GM12878 (cell line): Measurements from ENCODE around the gene CDH4.

Source experiments
- CBFB ChIP-seq: IDR thresholded peaks from 2 replicates; pipeline ENCODE4 v1.6.1; 2016; ENCODE audit warnings: antibody characterized with exemption, low read depth
- EP300 ChIP-seq, 2 experiments: fragments of 150-350 bp in 1 of 2; IDR thresholded peaks; 2 replicates each; pipeline ENCODE4 v1.6.1; 2011 to 2012; ENCODE audit warnings: low read depth in 2 of 2, low read length in 2 of 2, borderline replicate concordance in 1 of 2, improper control_type of control experiment in 1 of 2, inconsistent platforms in 1 of 2; ENCODE audit not compliant: control insufficient read depth in 1 of 2
- POLR2A ChIP-seq: IDR thresholded peaks from 2 replicates; pipeline ENCODE4 v1.6.1; 2011; ENCODE audit warnings: low read depth, mild to moderate bottlenecking, low read length
- TF ChIP-seq, protein P1 (sequence below), 3 experiments: IDR thresholded peaks in 2 of 3; conservative IDR thresholded peaks in 1 of 3; 2 replicates each; pipeline ENCODE4 v1.5.1; 2011; ENCODE audit warnings: low read depth in 3 of 3, low read length in 3 of 3, mild to moderate bottlenecking in 3 of 3, control low read depth in 2 of 3, moderate library complexity in 2 of 3, inconsistent platforms in 1 of 3, mixed read lengths in 1 of 3; ENCODE audit not compliant: control insufficient read depth in 2 of 3, insufficient read depth in 1 of 3; ENCODE audit errors: extremely low read depth in 1 of 3

DNA sequence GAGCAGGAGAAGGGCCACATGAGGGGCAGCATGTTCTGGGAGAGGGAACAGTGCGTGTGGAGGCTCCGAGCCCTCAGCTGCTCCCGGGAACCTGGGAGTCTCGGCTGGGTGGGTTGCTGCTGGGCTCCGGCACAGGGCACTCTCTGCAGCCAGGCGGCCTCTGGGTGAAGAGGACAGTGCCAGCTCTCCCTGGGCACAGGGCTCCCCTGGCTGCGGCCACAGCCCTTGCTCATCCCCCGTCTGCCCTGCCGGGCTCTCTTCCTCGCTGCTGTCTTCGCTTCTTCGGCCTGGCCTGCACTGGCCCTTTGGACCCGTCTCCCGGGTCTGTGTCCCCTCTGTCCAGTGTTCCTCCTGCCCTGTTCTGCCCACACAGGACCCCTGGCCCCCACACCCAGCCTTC lies 48.2 kb downstream of the CDH4 start:
- TF ChIP-seq, protein P1, sequence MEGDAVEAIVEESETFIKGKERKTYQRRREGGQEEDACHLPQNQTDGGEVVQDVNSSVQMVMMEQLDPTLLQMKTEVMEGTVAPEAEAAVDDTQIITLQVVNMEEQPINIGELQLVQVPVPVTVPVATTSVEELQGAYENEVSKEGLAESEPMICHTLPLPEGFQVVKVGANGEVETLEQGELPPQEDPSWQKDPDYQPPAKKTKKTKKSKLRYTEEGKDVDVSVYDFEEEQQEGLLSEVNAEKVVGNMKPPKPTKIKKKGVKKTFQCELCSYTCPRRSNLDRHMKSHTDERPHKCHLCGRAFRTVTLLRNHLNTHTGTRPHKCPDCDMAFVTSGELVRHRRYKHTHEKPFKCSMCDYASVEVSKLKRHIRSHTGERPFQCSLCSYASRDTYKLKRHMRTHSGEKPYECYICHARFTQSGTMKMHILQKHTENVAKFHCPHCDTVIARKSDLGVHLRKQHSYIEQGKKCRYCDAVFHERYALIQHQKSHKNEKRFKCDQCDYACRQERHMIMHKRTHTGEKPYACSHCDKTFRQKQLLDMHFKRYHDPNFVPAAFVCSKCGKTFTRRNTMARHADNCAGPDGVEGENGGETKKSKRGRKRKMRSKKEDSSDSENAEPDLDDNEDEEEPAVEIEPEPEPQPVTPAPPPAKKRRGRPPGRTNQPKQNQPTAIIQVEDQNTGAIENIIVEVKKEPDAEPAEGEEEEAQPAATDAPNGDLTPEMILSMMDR (IDR thresholded peaks at IDR 0.05 in 2 of 3, conservative IDR thresholded peaks at IDR 0.05 in 1 of 3; ENCODE audit: control insufficient read depth in 2 of 3, extremely low read depth in 1 of 3, insufficient read depth in 1 of 3, low read depth in 3 of 3, low read length in 3 of 3) = no peak
- TF ChIP-seq POLR2A = no peak
- no peak for TF ChIP-seq CBFB
- no peak for TF ChIP-seq EP300 (IDR thresholded peaks at IDR 0.05; ENCODE audit: borderline replicate concordance in 1 of 2, control insufficient read depth in 1 of 2, low read depth in 2 of 2, low read length in 2 of 2)
